Measurements from ENCODE around the gene ATP7B. TPM values are rescaled to one million over a fixed set of nuclear protein-coding genes. Genes with fewer than 3 reads are reported as not detected.

Gene ATP7B
- total and polyA plus RNA-seq, 2 donors (not counting 3 experiments of a cell fraction or from before 2014, with no cell fraction given) = 4.2 to 8.0 TPM

- no peaks in the 10 kb centered on the region for H3K4me1 ChIP-seq (ENCODE audit: control insufficient read depth, extremely low read depth, insufficient read depth, low read length)
- intact Hi-C loops (cut with micrococcal nuclease) = no loop called here
- FAIRE-seq = no peak
- no peaks in the 10 kb centered on the region for H3K27me3 ChIP-seq (ENCODE audit: control insufficient read depth in 2 of 2, insufficient read depth in 2 of 2, low read length in 2 of 2)
- no TSS peak for BruUV-seq (replicated peaks)
- ChIA-PET POLR2A (no interaction called here), CTCF (interaction anchor here (1.1 kb wide), 1 partner anchor 9 kb away, joined by 4 read pairs; no protein-coding TSS in a partner anchor)
- no peaks in the 10 kb centered on the region for H3K36me3 ChIP-seq (ENCODE audit: control insufficient read depth in 2 of 2, extremely low read depth in 1 of 2, insufficient read depth in 2 of 2, low read length in 2 of 2)
- dilution Hi-C loops (cut with MboI; ENCODE audit: extremely low pct_ligation_motif_present, low sequenced_read_pairs) = no loop called here
- TF ChIP-seq CTCF (IDR thresholded peaks at IDR 0.05; ENCODE audit: extremely low read depth in 1 of 2, insufficient read depth in 1 of 2, low read depth in 1 of 2, low read length in 2 of 2) (no peak), GATA2 (IDR thresholded peaks at IDR 0.05; ENCODE audit: insufficient read depth, insufficient read length, low read depth, low read length) (no peak), POLR2A (IDR thresholded peaks at IDR 0.05; ENCODE audit: low read depth, low read length) (no peak), MYC (IDR thresholded peaks at IDR 0.05; ENCODE audit: low read depth, low read length) (no peak), EZH2 (IDR thresholded peaks at IDR 0.05; ENCODE audit: borderline replicate concordance, low read depth, low read length, severe bottlenecking) (no peak), FOS (IDR thresholded peaks at IDR 0.05; ENCODE audit: borderline replicate concordance, insufficient read depth, low read length) (no peak), JUN (IDR thresholded peaks at IDR 0.05; ENCODE audit: borderline replicate concordance, insufficient read depth, insufficient read length, low read depth) (no peak), POLR2AphosphoS5 (IDR thresholded peaks at IDR 0.05; ENCODE audit: insufficient read depth, low read depth, low read length) (no peak)
- TF ChIP-seq, protein P1, sequence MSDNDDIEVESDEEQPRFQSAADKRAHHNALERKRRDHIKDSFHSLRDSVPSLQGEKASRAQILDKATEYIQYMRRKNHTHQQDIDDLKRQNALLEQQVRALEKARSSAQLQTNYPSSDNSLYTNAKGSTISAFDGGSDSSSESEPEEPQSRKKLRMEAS (IDR thresholded peaks at IDR 0.05; ENCODE audit: insufficient read depth, insufficient read length) = no peak
- no peak overlapping the region for H3K4me2 ChIP-seq (ENCODE audit: insufficient read depth, low read length)
- H3K9ac ChIP-seq (replicated peaks; ENCODE audit: extremely low read depth, insufficient read depth, low read length) = no peak overlapping the region
- no peaks in the 10 kb centered on the region for H3K9me1 ChIP-seq (replicated peaks; ENCODE audit: control insufficient read depth, extremely low read depth, insufficient read depth, low read length)
- no peak overlapping the region for H3K4me3 ChIP-seq (replicated peaks in 1 of 3; ENCODE audit: insufficient read depth in 1 of 3, low read depth in 1 of 3, low read length in 3 of 3)
- H3K27ac ChIP-seq (ENCODE audit: insufficient read depth, low read depth, low read length) = no peak overlapping the region
- H3K9me3 ChIP-seq (replicated peaks; ENCODE audit: control insufficient read depth, insufficient read depth, low read length) = no peaks in the 10 kb centered on the region
- H4K20me1 ChIP-seq (replicated peaks; ENCODE audit: control insufficient read depth, extremely low read depth, insufficient read depth, low read length) = no peaks in the 10 kb centered on the region
- H3K79me2 ChIP-seq (ENCODE audit: control insufficient read depth, insufficient read depth, low read length) = no peaks in the 10 kb centered on the region
- H2AFZ ChIP-seq (ENCODE audit: low read depth, low read length) = no peak overlapping the region
- DNase-seq (ENCODE audit: low read depth, low spot score) = no peak
Observed at GRCh38 chr13:51955816-51956603, 55.2 kb downstream of the ATP7B start.
